Muscle layer of duodenum (tissue), 2 donors: ENCODE results near the gene SSR1.

Experiments used
- H3K27ac ChIP-seq: one replicate; pipeline ENCODE4 v1.7.0; 2013; ENCODE audit warnings: mild to moderate bottlenecking, low read length
- H3K27me3 ChIP-seq: one replicate; pipeline ENCODE4 v1.7.0; 2013; ENCODE audit warnings: low read depth, mild to moderate bottlenecking, control low read depth, low read length
- H3K36me3 ChIP-seq, 2 donors: one replicate each; pipeline ENCODE4 v1.7.0; 2013; ENCODE audit warnings: low read length in 2 of 2, control low read depth in 1 of 2, mild to moderate bottlenecking in 1 of 2; ENCODE audit not compliant: insufficient read depth in 2 of 2, control insufficient read depth in 1 of 2
- H3K4me1 ChIP-seq, 2 donors: one replicate each; pipeline ENCODE4 v1.7.0; 2013; ENCODE audit warnings: low read length in 2 of 2, mild to moderate bottlenecking in 2 of 2, control low read depth in 1 of 2, moderate library complexity in 1 of 2; ENCODE audit not compliant: insufficient read depth in 2 of 2, control insufficient read depth in 1 of 2
- H3K4me3 ChIP-seq, 2 donors: one replicate each; pipeline ENCODE4 v1.7.0; 2013; ENCODE audit warnings: low read length in 2 of 2, low read depth in 1 of 2, mild to moderate bottlenecking in 1 of 2
- H3K9me3 ChIP-seq, 2 donors: one replicate each; pipeline ENCODE4 v1.7.0; 2013; ENCODE audit warnings: low read length in 2 of 2, control low read depth in 1 of 2, mild to moderate bottlenecking in 1 of 2; ENCODE audit not compliant: control insufficient read depth in 1 of 2
- donor health status: healthy.

Gene SSR1

GRCh38 chr6:7301702-7302101 lies 11.3 kb downstream of the SSR1 start:
- H3K27ac ChIP-seq = no peak overlapping the region
- peaks cover 75 to 76% of the 10 kb centered on the region in 2 donors for H3K36me3 ChIP-seq
- H3K4me3 ChIP-seq = no peak overlapping the region
- no peaks in the 10 kb centered on the region for H3K27me3 ChIP-seq
- no peaks in the 10 kb centered on the region for H3K4me1 ChIP-seq
- no peaks in the 10 kb centered on the region for H3K9me3 ChIP-seq

- H3K4me1 ChIP-seq = no peaks in the 10 kb centered on the region
- no peak overlapping the region for H3K27ac ChIP-seq
- no peak overlapping the region for H3K4me3 ChIP-seq
- no peaks in the 10 kb centered on the region for H3K27me3 ChIP-seq
- H3K36me3 ChIP-seq = peaks cover 75 to 78% of the 10 kb centered on the region in 2 donors
- H3K9me3 ChIP-seq = no peaks in the 10 kb centered on the region
These were observed 12.1 kb downstream of the SSR1 start for GRCh38 chr6:7300926-7301325.

- H3K27me3 ChIP-seq = no peaks in the 10 kb centered on the region
- H3K9me3 ChIP-seq = no peaks in the 10 kb centered on the region
- H3K4me1 ChIP-seq = no peaks in the 10 kb centered on the region
- no peak overlapping the region for H3K27ac ChIP-seq
- peaks cover 63 to 66% of the 10 kb centered on the region in 2 donors for H3K36me3 ChIP-seq
- no peak overlapping the region for H3K4me3 ChIP-seq
These were observed 14.9 kb downstream of the SSR1 start for GRCh38 chr6:7298113-7298512.

- Histone ChIP-seq H3K27me3 (no peaks in the 10 kb centered on the region), H3K4me3 (no peak overlapping the region), H3K9me3 (no peaks in the 10 kb centered on the region), H3K27ac (no peak overlapping the region), H3K36me3 (peaks cover 54 to 63% of the 10 kb centered on the region in 2 donors), H3K4me1 (no peaks in the 10 kb centered on the region)
These were observed 16.4 kb downstream of the SSR1 start for GRCh38 chr6:7296602-7297001.

GRCh38 chr6:7295916-7296315 lies 17.1 kb downstream of the SSR1 start:
- Histone ChIP-seq H3K27ac (no peak overlapping the region), H3K9me3 (no peaks in the 10 kb centered on the region), H3K36me3 (peaks cover 51 to 62% of the 10 kb centered on the region in 2 donors), H3K27me3 (no peaks in the 10 kb centered on the region), H3K4me1 (no peaks in the 10 kb centered on the region), H3K4me3 (no peak overlapping the region)

GRCh38 chr6:7292596-7293255 lies 20.3 kb downstream of the SSR1 start:
- Histone ChIP-seq H3K27me3 (no peaks in the 10 kb centered on the region), H3K9me3 (no peaks in the 10 kb centered on the region), H3K4me3 (no peak overlapping the region), H3K36me3 (peaks cover 51% of the 10 kb centered on the region in 2 donors), H3K27ac (no peak overlapping the region), H3K4me1 (no peaks in the 10 kb centered on the region)

GRCh38 chr6:7290079-7290478 lies 22.9 kb downstream of the SSR1 start:
- H3K9me3 ChIP-seq = no peaks in the 10 kb centered on the region
- no peaks in the 10 kb centered on the region for H3K27me3 ChIP-seq
- H3K36me3 ChIP-seq = peaks cover 48 to 58% of the 10 kb centered on the region in 2 donors
- H3K27ac ChIP-seq = no peak overlapping the region
- H3K4me3 ChIP-seq = no peak overlapping the region
- H3K4me1 ChIP-seq = no peaks in the 10 kb centered on the region

GRCh38 chr6:7285416-7285815 lies 27.6 kb downstream of the SSR1 start:
- peaks cover 32 to 50% of the 10 kb centered on the region in 2 donors for H3K36me3 ChIP-seq
- no peak overlapping the region for H3K4me3 ChIP-seq
- H3K27me3 ChIP-seq = no peaks in the 10 kb centered on the region
- no peaks in the 10 kb centered on the region for H3K9me3 ChIP-seq
- H3K4me1 ChIP-seq = no peaks in the 10 kb centered on the region
- H3K27ac ChIP-seq = no peak overlapping the region

- Histone ChIP-seq H3K4me3 (no peak overlapping the region), H3K27me3 (no peaks in the 10 kb centered on the region), H3K9me3 (no peaks in the 10 kb centered on the region), H3K27ac (no peak overlapping the region), H3K36me3 (peaks cover 18 to 34% of the 10 kb centered on the region in 2 donors), H3K4me1 (no peaks in the 10 kb centered on the region)
These were observed 29.3 kb downstream of the SSR1 start for GRCh38 chr6:7283676-7284075.

- Histone ChIP-seq H3K27me3 (no peaks in the 10 kb centered on the region), H3K27ac (no peak overlapping the region), H3K4me3 (no peak overlapping the region), H3K4me1 (no peaks in the 10 kb centered on the region), H3K36me3 (peaks cover 16 to 21% of the 10 kb centered on the region in 2 donors), H3K9me3 (no peaks in the 10 kb centered on the region)
These were observed 30.7 kb downstream of the SSR1 start for GRCh38 chr6:7282097-7282906.

GRCh38 chr6:7276199-7276524 lies 36.8 kb downstream of the SSR1 start:
- no peaks in the 10 kb centered on the region for H3K36me3 ChIP-seq
- H3K27ac ChIP-seq = no peak overlapping the region
- no peak overlapping the region for H3K4me3 ChIP-seq

More at GRCh38 chr6:7276199-7276524, 36.8 kb downstream of the SSR1 start:
- no peaks in the 10 kb centered on the region for H3K9me3 ChIP-seq
- no peaks in the 10 kb centered on the region for H3K27me3 ChIP-seq
- H3K4me1 ChIP-seq = no peaks in the 10 kb centered on the region
